HepG2 (cell line): ENCODE results near the gene CDK11B. TPM values are rescaled to one million over a fixed set of nuclear protein-coding genes. Genes with fewer than 3 reads are reported as not detected.

Experiments
- ATAC-seq: fragments of 200-7000 bp; cut with Tn5 transposase; 3 replicates; pipeline ENCODE4 v1.9.1; 2020; ENCODE audit warnings: mild to moderate bottlenecking, moderate library complexity
- BruUV-seq: library from RNA; stranded (reverse); fragments of 400-500 nt; replicated peaks from 2 replicates; lab custom pipeline; 2021; lab: Mats Ljungman, UMichigan
- CTCF ChIA-PET: fragments of 300-600 bp; formaldehyde crosslinking; extraction: SDS; loops from one replicate; lab custom pipeline; 2021; ENCODE audit warnings: low total read pairs, inconsistent platforms, low intra/inter-chr PET ratio; lab: Yijun Ruan, JAX
- POLR2A ChIA-PET: fragments of 350-600 bp; sonication (Branson Sonifier 250); formaldehyde crosslinking; loops from one replicate; lab custom pipeline; 2020; ENCODE audit warnings: antibody characterized with exemption, inconsistent platforms; lab: Yijun Ruan, JAX
- DNase-seq: peaks from one replicate; pipeline ENCODE4 v3.0.0-alpha.2; 2015; ENCODE audit warnings: low spot score
- FAIRE-seq: peaks from 3 replicates; lab custom pipeline; 2011; peaks lifted over from hg19 to GRCh38; lab: Jason Lieb, UNC
- H2AFZ ChIP-seq: one replicate; pipeline ENCODE4 v1.6.1; 2011; ENCODE audit warnings: low read length, inconsistent platforms
- H3K27ac ChIP-seq: fragments of 300-600 bp; 3 replicates; pipeline ENCODE4 v1.8.0; 2011; ENCODE audit warnings: mixed run types, mild to moderate bottlenecking, mixed read lengths, low read length, inconsistent platforms; ENCODE audit not compliant: insufficient read depth; ENCODE audit errors: extremely low read length
- H3K27me3 ChIP-seq, 2 experiments: fragments of 200-600 bp in 1 of 2; 2 replicates in 1 of 2; 3 replicates in 1 of 2; pipeline versions ENCODE4 v1.6.0 to v1.8.0; 2011; ENCODE audit warnings: low read length in 2 of 2, mild to moderate bottlenecking in 2 of 2, moderate library complexity in 2 of 2, inconsistent platforms in 1 of 2; ENCODE audit not compliant: insufficient read depth in 2 of 2, control insufficient read depth in 1 of 2
- H3K36me3 ChIP-seq, 2 experiments: fragments of 200-600 bp in 1 of 2; replicated peaks in 1 of 2; 2 replicates in 1 of 2; 3 replicates in 1 of 2; pipeline versions ENCODE4 v1.5.1 to v1.8.0; 2011; ENCODE audit warnings: low read length in 2 of 2, inconsistent platforms in 1 of 2; ENCODE audit not compliant: insufficient read depth in 2 of 2, control insufficient read depth in 1 of 2
- H3K4me1 ChIP-seq: 2 replicates; pipeline ENCODE4 v1.5.1; 2012; ENCODE audit warnings: low read length, inconsistent platforms; ENCODE audit not compliant: insufficient read depth
- H3K4me2 ChIP-seq: 2 replicates; pipeline ENCODE4 v1.6.0; 2011; ENCODE audit warnings: low read depth, low read length, inconsistent platforms
- H3K4me3 ChIP-seq, 3 experiments: fragments of 200-600 bp in 1 of 3; sonication (generic), shearing (Covaris generic) in 1 of 3; replicated peaks in 1 of 3; 2 replicates each; pipeline ENCODE4 v1.5.1; 2011 to 2016; ENCODE audit warnings: low read length in 3 of 3, inconsistent platforms in 2 of 3, low read depth in 2 of 3, mild to moderate bottlenecking in 2 of 3, control low read depth in 1 of 3, mixed read lengths in 1 of 3; ENCODE audit not compliant: insufficient read depth in 1 of 3
- H3K79me2 ChIP-seq: one replicate; pipeline ENCODE4 v1.6.1; 2011; ENCODE audit warnings: low read length, inconsistent platforms; ENCODE audit not compliant: insufficient read depth
- H3K9ac ChIP-seq: 2 replicates; pipeline ENCODE4 v1.6.0; 2011; ENCODE audit warnings: mild to moderate bottlenecking, low read depth, low read length, inconsistent platforms; ENCODE audit not compliant: insufficient read depth
- H3K9me3 ChIP-seq: 2 replicates; pipeline ENCODE4 v1.5.1; 2012; ENCODE audit warnings: mild to moderate bottlenecking, low read length
- H4K20me1 ChIP-seq: 2 replicates; pipeline ENCODE4 v1.6.0; 2011; ENCODE audit warnings: inconsistent platforms, mild to moderate bottlenecking, low read length, moderate library complexity; ENCODE audit not compliant: insufficient read depth
- ATF1 ChIP-seq: IDR thresholded peaks from 2 replicates; pipeline ENCODE4 v1.6.1; 2016; ENCODE audit warnings: mild to moderate bottlenecking, control low read depth
- ETV6 ChIP-seq: sonication (generic); formaldehyde crosslinking; conservative IDR thresholded peaks from 2 replicates; pipeline ENCODE4 v1.4.0; 2020; ENCODE audit warnings: missing genetic modification reagents
- GABPB1 ChIP-seq: IDR thresholded peaks from 2 replicates; pipeline ENCODE4 v1.6.1; 2016; ENCODE audit warnings: mild to moderate bottlenecking, missing genetic modification reagents, moderate library complexity, missing compliant biosample characterization
- HNRNPK ChIP-seq: fragments of 200-400 bp; formaldehyde crosslinking; IDR thresholded peaks from 2 replicates; pipeline ENCODE4 v1.6.1; 2018; ENCODE audit warnings: low read length, low read depth, moderate library complexity, mild to moderate bottlenecking; ENCODE audit not compliant: poor library complexity, severe bottlenecking
- PLRG1 ChIP-seq: fragments of 450-650 bp; conservative IDR thresholded peaks from 2 replicates; pipeline ENCODE4 v1.6.1; 2016
- RBFOX2 ChIP-seq: fragments of 200-400 bp; formaldehyde crosslinking; IDR thresholded peaks from 2 replicates; pipeline ENCODE4 v1.6.1; 2017; ENCODE audit warnings: low read depth, mild to moderate bottlenecking, low read length
- ZNF605 ChIP-seq: sonication (generic); formaldehyde crosslinking; IDR thresholded peaks from 2 replicates; pipeline ENCODE4 v1.8.0; 2022; ENCODE audit warnings: mild to moderate bottlenecking, missing genetic modification reagents
- WGBS: methylation state at CpG from one replicate; pipeline ENCODE4 v1.1.6; 2017; ENCODE audit warnings: low lambda C conversion rate; 5-methylcytosine and 5-hydroxymethylcytosine counted together
- in situ Hi-C: cut with HindIII; loops from 2 replicates; pipeline ENCODE4 v1.10.0; 2017; ENCODE audit warnings: low pct_unique_long_range_greater_than_20kb; ENCODE audit not compliant: extremely low pct_ligation_motif_present
- intact Hi-C: fragments of 100-400 bp; cut with micrococcal nuclease; formaldehyde crosslinking; loops from one replicate; pipeline ENCODE4 v1.10.0; 2022; ENCODE audit not compliant: unreplicated experiment
- polyA plus RNA-seq, 8 experiments: library from polyadenylated mRNA; depleted of rRNA in 3 of 8; stranded (reverse) in 7 of 8; unstranded in 1 of 8; fragments of >200 nt; fragmentation: Illumina TruSeq in 4 of 8; extraction: Trizol in 4 of 8; gene quantifications; 2 replicates each; pipeline versions ENCODE4 v1.2.1 to v1.2.3, GENCODE V29; 2011 to 2016; ENCODE audit warnings: low read depth in 4 of 8, missing spikeins in 1 of 8, mixed read lengths in 1 of 8; ENCODE audit not compliant: insufficient read depth in 1 of 8
- total RNA-seq, 5 experiments: library from RNA; depleted of rRNA; stranded (reverse); fragments of >200 nt; fragmentation: Illumina TruSeq; extraction: Trizol; gene quantifications; 2 replicates each; pipeline ENCODE4 v1.2.3, GENCODE V29; 2016; ENCODE audit warnings: low read depth in 1 of 5

The CDK11B gene
- total and polyA plus RNA-seq, 2 of the 13 experiments (the other 11 are each of a cell fraction or from before 2014, with no cell fraction given) = 3.6 to 15.1 TPM

GRCh38 chr1:1629430-1630190 is 29.2 kb downstream of the CDK11B start:
- H3K36me3 ChIP-seq = peaks cover 0 to 2% of the 10 kb centered on the region in 2 experiments; a peak in 1 of 5 replicates
- H4K20me1 ChIP-seq = no peaks in the 10 kb centered on the region
- H3K79me2 ChIP-seq = no peaks in the 10 kb centered on the region
- ChIA-PET CTCF (no interaction called here), POLR2A (no interaction called here)
- H3K9ac ChIP-seq = no peak overlapping the region
- H3K4me1 ChIP-seq = no peaks in the 10 kb centered on the region
- H3K4me3 ChIP-seq = no peak overlapping the region
- no peak for DNase-seq
- TF ChIP-seq GABPB1 (CRISPR knock-in tag) (no peak), HNRNPK (peak; percentile 49), RBFOX2 (no peak)
- WGBS = 97% methylated on average over 31 of the region's 48 CpGs
- FAIRE-seq = no peak
- H3K9me3 ChIP-seq = no peaks in the 10 kb centered on the region
- H2AFZ ChIP-seq = no peak overlapping the region
- no peak overlapping the region for H3K27ac ChIP-seq
- BruUV-seq = no TSS peak
- H3K4me2 ChIP-seq = no peak overlapping the region
- H3K27me3 ChIP-seq = no peaks in the 10 kb centered on the region
- no peak for ATAC-seq
- intact Hi-C loops (no loop called here), in situ Hi-C loops (no loop called here)

- in situ Hi-C loops (no loop called here), intact Hi-C loops (no loop called here)
- no TSS peak for BruUV-seq
- CTCF ChIA-PET = no interaction called here
- Histone ChIP-seq H2AFZ (no peak overlapping the region), H3K9ac (no peak overlapping the region), H3K4me3 (no peak overlapping the region), H3K36me3 (peaks cover 0 to 2% of the 10 kb centered on the region in 2 experiments; a peak in 1 of 5 replicates), H3K9me3 (no peaks in the 10 kb centered on the region), H3K4me1 (no peaks in the 10 kb centered on the region), H3K27me3 (no peaks in the 10 kb centered on the region), H4K20me1 (no peaks in the 10 kb centered on the region), H3K4me2 (no peak overlapping the region), H3K27ac (no peak overlapping the region), H3K79me2 (no peaks in the 10 kb centered on the region)
- POLR2A ChIA-PET = no interaction called here
- TF ChIP-seq ATF1 (CRISPR knock-in tag) (no peak), ZNF605 (CRISPR knock-in tag) (no peak), ETV6 (CRISPR knock-in tag) (no peak), PLRG1 (no peak)
- FAIRE-seq (no peak), ATAC-seq (no peak), DNase-seq (no peak)
- 96% methylated on average over 36 of the region's 53 CpGs for WGBS
Observed at GRCh38 chr1:1628754-1629429, 29.9 kb downstream of the CDK11B start.
